HS-5 (cell line): ENCODE data around the gene HPSE2.
A peak's percentile ranks its signal among the peaks of the same experiment; 100 is the strongest.

Source experiments
- DNase-seq: peaks from one replicate; pipeline ENCODE4 v3.0.0-alpha.2; 2012; ENCODE audit warnings: low read depth

HPSE2 gene

DNA sequence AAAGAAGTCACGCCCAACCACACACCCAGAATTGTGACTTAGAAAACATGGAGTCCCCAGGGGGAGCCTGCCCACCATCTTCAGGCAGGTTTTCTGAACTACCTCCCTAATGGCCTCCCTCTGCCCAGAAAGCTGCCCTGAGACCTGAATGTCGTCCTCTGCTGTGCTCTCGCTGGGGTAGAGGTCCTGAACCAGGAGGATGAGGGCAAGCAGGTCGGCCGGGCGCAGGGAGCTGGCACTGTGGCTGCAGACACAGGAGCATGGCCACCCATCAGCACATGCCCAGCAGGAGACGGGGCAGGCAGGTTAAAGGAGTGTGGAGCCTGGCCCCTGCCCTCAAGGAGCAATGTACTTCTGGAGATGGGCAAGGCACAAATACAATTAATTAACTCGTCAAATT lies 805.2 kb downstream of the HPSE2 start:
- no peak for DNase-seq

DNA sequence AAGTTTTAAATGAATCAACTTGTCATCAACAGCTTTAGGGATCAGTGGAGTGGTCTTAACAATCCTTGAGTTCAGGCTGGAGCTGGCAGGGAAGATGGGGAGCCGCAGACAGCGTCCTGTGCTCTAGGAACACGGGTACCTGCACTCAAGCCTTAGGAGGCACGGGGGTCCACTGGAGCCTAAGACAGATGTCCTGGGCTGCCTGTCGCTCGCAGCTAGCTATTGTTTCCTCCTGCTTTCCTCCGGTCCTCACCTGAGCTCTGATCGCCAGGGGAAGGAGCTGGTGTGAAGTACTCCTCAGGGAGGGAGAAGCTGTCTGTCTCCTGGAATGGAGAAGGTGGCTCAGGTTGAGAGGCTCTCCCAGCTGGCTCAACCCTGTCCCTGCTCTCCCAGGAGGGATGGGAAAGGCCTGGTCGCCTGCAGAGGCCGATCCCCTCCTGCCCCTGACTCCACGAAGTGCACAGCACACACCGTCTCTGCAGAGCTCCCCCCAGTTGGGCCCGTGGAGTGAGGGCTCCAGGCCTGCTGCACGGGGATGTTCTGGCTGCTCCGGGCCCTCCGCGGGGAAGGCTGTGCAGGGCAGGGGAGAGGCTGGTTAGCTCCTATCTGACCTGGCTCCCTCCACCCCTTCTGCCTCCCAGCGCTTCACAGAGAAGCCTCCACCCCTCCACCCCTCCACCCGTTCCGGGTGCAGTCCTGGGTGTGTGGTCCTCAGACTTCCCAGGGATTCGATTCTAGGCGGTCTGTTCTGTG lies 806.2 kb downstream of the HPSE2 start:
- no peak for DNase-seq

DNA sequence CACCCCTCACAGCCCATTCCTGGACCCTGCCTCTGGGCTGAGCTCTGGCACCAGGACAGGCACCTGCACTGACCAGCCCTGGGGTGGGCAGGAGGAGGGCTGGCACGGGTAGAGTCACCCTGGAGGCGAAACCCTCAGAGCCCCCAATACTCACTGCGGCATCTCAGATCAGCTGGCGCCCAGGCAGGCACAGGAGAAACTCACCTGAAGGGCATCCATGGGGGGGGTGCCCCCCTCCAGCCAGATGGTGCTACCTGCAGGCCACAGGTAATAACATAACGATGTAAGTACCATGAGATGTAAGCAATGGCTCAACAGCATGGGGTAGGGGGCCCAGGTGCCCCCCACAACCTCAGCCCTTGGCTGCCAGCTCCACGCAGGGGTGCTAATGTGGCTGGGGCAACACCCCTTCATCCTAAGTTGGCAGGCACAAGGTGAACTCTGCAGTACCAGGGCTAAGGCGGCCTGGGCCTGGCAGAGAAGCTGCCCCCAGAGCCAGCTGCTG lies 808.6 kb downstream of the HPSE2 start:
- DNase-seq = no peak

DNA sequence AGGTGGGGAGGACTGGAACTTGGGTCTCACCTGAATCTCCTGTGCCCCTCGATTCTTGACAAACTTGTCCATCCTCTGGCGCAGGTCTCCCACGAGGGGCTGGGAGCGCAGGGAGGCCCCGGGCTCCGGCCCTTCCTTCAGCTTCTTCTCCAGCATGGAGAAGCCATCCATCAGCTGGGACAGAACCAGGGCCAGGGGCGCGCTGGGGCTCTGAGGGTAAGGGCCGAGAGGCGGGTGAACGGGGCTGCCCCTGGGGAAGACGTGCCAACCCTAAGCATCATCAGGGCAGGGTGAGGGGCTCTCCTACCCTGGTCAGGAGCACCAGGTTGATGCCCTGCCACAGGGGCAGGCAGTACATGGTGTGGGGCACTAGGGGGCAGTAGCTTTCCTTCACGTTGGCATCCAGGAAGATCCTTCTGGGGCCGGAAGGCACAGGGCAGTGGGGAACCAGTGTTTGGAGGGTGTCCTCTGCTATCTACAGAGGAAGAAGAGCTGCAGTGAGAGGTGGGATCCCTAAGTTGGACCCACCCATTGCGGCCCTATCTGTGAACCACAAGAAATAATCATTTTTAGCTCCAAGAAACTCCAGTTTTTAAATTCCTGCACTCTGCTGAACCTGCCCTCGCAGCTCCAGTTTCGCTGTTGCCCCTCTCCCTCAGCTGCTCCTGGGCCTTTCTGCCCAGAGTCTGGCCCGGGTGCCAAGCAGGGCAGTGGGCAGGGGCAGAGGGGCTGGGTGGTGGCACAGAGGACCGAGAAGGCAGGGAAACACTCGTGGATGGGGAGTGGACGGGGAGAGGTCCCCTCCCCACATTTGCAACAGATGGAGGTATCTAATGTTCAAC lies 809.9 kb downstream of the HPSE2 start:
- no peak for DNase-seq

DNA sequence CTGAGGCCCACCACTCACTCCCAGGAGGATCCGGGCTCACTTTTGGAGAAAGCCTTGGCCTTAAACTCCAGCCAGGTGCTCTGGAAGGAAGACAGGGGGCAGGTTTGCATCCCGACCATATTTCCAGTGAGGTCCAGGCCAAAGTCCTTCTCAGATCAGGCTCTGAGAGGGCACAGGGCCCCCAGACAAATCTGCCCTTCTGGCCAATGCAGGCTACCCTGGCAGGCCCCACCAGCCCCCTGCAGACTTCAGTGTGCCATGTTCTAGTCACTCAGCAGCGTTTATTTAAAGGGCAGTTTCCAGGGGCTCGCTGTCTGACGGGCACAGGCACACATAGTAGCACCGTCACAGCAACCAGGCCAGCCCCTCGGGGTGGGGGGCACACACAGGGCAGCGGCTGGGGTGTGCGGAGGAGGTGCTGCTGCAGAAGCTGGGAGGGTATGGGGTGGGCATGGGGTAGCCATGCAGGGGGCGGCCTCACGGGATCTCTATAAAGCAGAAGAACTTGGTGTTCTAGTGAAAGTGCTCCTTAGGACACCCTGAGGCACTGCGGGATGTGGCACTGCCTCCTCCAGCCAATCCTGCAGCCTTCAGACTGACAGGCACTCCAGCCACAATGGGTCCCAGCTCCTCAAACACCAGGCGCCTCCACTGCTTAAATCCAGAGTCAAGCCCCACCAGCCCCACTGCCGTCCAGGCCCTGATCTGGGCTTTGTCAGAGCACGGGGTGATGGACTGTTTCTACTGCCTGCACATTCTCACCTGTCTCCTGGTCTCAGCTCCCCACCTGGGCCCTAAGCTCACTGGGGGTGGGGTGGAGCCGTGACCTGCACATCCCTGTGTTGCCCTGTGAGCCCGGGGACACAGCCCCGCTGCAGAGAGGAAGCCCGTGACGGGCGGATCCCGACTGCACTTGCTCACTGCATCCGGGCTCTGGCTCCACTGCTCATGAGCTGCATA lies 811.1 kb downstream of the HPSE2 start:
- DNase-seq = no peak

DNA sequence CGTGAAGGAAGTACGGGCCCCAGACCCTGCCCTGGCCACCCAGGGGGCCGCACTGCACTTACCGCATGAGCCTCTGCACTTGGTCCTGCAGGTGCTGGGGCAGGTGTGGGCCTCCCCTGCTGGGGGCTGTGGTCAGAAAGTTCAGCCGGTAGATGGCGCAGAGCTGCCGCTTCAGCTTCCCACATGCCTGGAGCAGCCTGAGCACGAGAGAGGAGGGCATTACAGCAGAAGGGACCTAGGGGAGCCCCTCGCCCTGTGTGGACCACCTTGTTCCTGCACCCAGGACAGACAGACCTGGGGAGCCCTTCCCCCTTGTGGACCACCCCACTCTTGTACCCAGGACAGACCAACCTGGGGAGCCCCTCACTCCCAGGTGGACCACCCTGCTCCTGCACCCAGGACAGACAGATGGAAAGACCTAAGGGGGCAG lies 811.9 kb downstream of the HPSE2 start:
- DNase-seq = no peak

DNA sequence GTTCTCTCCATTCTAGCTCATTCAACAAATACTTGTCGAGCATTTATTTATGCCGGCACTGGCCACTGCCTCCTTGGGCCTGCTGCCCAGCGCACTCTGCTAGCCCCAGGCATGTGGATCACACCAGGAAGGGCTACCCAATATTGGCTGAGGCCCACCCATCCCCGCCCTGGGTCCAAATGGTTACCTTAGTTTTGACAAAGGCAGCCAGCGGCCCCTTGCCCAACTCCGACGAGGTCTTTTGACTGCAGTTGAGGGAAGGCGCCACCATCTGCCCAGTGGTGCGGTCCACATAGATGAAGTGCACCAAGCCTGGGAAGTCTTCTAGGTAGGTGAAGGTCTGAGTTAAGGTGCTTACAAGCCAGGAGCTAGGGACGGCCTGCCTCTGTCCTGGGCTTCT lies 813.5 kb downstream of the HPSE2 start:
- no peak for DNase-seq

DNA sequence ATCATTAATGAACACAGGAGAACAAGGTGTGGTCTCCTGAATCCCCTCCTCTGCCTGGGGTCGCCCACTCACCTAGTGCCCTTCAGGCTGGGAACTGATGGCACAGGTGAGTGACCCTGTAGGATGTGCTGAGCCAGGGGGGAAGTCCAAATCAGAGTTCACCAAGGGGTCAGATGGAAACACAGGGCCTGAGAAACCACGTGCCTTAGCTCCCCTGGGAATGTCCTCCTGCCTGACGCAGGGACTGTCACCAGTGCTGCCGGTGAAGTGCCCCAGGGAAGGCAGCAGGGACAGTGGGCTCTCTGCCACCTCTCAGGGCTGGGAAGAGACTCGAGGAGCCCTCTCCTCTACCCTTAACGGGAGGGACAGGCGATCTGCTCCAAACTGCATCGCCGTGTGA lies 814.9 kb downstream of the HPSE2 start:
- DNase-seq = no peak

DNA sequence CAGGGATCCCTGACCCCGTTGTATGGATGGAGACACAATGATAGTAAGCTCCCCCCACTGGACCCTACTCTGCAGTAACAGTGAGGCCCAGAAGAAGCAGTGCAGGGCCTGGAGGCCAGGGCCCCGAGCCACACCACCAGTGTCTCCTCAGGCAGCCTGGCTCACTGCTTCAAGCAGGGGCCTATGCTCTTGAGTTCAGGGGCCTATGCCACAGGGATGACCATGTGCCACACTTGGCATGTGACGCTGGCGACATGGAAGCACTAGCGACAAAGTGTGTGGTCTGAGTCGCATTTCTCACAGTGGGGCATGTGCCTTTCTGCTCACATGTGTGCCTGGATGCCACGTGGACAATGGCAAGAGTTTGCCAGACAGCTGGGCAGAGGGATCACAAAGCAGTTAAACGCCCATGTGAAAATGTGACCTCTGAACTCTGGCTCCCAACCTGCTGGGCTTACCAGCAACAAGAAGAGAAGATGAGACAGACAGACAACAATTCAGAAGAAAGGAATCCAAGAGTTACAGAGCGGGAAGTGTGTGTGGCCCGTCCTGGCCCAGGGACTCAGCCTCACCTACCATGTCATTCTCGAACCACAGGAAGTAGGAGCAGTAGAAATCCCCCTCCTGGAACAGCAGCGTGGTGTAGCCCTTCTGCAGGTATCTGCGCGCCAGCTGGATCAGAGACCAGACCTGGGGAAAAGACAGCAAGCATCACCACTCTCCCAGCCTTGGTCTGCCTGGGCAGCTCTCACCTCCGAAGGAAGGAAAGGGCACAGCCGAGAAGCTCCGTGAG lies 816.0 kb downstream of the HPSE2 start:
- DNase-seq = no peak

DNA sequence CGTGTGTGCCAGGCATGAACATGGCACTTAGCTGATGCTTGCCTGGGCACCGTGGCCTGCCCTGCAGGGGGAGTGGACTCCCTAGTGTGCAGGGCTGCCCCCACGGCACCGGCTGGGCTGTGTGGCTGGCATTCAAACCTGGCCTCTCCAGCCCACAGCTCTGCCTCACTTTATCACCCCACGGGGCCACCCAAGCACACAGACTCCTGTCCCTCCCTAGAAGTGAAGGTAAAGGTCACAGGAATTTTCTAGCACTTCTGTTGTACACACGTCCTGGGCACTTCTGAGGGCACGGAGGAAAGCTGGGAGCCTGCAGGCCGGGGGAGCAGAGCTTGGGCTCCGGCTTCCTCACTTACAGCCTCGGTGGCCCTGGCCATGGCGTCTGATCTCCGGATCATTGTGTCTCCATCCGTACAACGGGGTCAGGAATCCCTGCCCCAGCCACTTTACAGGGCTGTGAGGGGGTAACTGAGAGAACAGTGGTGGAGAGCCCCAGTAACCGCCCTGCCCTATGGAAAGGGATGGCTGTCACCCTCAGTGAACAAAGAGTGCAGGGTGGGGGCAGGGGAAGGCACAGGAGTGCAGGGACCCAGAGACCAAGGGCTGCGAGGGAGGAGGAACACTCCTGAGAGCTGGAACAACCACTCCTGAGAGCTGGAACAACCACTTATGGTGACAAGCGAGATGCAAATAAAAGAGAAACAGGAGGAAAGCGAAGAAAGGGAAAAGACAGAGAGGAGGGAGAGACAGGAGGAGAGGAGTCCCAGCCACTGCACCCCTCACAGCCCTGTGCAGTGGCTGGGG lies 816.8 kb downstream of the HPSE2 start:
- no peak for DNase-seq

DNA sequence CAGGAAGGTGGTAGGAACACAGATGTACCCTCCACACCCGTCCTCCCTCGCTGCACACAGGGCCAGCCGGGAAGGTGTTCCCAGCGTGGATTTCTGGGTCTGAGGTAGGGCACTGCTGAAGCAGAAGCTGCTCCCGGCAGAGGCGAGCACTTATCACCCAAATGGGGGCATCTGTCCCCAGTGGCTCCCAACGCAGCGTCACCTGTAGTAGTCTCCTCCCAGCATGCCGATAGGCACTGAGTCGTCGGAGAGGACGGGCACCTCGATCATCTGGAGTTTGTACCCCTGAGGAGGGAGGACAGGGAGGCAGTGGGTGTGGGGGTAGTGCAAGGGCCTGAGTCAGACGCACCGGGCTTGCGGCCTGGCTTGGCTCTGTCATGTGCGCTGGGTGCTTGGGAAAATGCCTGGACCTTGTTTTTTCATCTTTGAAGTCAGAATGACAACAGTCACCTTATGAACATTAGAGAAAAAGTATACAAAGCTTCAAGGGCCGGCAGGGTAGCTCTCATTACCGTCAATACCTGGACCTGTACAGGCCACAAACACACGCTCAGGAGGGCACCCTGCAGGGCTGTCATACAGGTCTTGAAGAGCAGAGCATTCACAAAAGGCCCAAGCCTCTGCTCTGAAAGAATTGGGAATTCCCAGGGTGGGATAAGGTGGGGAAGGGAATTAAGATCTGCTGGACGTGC lies 817.5 kb downstream of the HPSE2 start:
- no peak for DNase-seq

DNA sequence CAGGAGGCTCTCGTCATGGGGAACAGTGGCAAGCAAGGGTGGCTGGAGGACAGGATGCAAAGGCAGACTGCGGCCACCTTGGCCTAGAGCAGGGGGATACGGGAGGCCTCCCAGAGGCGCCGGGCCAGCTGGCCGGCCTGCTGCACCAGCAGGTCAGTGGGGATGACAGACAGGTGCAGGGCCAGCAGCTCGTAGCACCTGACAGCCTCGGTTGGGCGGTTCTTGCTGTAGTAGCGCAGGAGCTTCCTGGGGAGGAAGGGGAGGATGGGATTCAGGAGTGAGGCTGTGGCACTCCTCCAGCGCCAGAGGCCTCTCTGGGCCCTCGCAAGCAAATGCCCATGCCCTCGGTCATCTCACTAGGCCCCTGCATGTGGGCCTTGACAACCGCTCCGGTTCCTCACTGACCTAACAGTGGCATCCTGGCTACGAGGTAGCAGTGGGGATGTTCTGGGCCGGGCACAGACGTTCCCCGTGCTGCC lies 818.1 kb downstream of the HPSE2 start:
- no peak for DNase-seq

DNA sequence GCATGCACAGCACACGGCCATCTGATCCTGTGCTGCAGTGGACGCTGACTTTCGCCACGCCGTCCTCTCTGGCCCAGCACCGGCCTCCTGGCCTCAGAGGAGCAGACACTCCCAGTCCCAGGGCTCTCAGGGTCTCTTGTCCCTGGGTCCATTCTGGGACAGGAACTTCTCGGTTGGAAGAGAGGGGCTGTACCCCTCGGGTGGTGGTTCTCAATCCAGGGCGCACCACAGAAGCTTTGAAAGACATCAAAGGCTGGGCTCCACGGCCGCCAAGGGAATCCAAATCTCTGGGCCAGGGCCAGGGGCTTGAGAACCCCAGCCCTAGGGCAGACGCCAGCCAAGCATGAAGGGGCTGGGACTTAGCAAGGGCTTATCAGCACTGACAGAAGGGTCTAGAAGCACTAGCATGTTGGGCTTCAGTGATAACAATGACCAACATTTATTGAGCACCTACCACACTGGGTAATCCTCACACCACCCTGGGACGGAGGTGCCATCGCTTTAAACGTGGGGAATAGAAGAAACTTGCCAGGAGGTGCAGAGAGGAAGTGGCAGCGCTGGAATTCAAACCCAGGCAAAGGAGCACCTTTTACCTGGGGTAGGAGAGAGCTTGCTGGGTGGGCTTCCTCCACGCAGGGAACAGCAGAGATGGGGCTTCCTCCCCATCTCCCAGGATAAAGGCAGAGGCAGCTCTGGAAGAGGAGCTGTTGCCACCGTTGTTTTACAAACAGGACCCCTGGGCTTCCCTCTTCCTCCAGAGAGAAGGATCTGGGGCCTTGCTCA lies 818.9 kb downstream of the HPSE2 start:
- no peak for DNase-seq

DNA sequence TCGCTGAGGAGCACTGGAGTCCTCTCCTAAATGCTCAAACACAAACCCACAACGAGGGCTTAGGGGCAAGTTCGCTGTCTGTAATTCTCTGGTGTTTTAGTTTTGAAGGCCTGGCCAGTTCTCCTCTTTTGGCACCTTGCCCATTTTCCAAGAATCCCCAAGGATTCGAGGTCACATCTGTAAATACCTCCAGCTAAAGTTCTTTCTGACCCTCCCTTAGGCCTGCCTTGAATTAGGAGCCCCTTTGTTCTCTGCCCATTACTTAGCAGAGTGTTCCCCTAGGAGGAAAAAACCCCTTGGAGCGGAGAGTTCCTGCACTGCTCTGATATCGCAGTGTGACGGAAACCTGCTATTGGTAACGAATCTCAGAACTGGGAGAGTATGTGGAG lies 819.9 kb downstream of the HPSE2 start:
- DNase-seq = no peak

DNA sequence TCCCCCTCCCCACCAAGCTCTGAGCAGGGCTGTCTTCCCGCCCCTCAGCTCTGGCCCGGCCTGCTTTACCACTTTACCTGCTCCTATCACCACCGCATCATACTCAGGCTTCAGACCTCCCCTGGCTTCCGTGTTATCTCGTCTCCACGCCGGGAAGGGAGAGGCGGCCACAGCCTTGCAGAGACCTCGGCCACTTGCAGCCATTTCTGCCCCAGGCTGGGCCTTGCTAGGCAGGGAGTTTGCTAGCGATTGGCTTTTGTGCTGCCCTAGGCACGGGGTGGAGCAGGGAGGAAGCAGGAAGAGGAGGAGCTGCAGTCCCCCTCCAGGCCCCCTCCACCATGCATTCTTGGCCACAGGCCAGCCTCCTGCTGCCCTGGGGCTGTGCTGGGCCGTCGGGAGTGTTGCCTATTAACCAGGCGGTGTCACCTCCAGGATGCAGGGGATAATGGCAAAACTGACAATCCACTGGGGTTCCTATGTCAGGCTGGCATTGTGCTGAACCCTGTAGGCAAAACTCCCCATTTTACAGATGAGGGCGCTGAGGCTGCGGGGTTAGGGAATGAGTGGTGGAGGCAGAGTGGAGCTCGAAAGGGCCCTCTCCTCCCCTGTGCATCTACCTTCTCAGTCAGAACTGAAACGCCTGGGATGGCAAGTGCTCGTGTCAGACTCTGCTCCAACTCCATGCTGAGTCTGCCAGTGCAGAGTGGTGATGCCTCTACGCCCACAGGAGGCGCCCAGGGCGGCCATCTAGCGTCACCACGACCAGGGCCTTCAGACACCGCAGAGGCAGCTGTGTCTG lies 820.5 kb downstream of the HPSE2 start, which contains the start of gene PYROXD2:
Gene PYROXD2 (minus strand): TSS at position 251 of the 799 bp plus-strand sequence. CDS start 47 bp downstream, at position 204.
- DNase-seq = peak; percentile 24

DNA sequence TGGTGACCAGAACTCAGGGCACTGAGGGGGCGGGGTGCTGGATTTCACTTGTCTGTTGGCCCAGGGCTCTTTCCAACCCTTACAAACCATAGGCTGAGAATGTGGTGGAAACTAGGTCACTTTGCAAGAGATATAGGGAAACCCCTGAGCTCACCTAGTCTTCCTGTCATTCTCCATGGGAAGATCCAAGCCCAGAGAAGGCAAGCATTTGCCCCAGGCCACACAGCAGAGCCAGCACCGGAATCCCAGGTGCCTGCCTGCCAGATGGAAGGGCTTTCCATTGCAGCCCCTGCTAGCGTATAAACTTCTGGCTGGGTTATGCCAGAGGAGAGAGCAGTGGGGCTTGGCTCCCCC lies 821.1 kb downstream of the HPSE2 start:
- DNase-seq = no peak

DNA sequence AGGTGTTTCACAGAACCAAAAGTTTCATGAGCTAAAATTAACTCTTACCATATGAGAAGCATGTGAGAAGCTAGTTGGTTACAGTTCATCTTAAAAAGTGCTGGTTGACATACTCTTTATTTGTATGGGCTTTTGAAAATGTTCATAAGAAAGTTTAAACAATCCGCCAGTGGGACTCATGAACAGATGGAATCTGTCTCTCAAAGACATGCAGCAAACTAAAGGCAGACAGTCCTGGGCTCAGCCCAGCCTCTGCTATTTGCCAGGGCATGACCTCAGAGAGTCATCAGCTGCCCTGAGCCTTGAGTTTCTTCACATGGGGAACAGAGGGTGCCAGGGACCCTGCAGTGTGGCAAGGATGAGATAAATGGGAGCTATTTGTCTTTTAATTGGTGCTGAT lies 823.9 kb downstream of the HPSE2 start:
- no peak for DNase-seq

DNA sequence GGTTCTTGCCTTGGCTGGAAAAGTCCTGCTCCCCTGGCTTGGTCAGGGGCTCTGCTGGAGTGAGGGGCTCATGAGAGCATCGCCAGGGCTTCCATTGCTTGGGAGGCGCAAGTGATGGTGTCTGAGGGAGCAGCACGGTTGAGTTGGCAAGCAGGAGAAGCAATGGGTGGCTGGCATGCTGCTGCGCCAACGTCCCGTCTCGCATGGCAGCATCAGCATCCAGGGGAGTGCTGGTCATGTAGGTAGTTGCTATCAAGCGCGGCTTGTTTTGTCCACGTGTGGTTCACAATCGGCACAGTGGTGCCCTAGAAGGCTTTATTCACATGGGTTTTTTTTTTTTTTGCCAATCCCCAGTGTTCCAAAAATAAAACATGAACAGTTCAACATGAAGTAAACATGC lies 824.5 kb downstream of the HPSE2 start:
- no peak for DNase-seq
